ENCODE data around the gene SPATS2L.
A peak's percentile ranks its signal among the peaks of the same experiment; 100 is the strongest.

SPATS2L gene

DNA sequence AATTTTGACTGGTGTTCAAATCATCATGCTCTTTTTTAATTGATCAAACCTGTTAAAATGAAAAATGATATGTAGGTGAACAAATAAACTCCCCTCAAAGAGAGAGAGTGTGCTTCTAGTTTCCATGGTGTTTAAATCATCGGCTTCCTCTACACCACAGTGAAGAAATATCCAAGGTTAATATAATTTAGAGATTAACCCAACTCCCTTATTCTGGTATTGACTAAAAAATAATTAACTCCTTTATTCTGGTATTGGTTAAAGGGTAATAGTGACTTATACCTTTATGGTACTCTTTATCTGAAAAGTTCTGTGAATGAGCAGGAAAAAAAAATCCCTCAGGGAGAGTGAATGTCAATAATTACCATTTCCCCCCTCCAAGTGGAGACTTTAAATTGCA, 93.1 kb downstream of the SPATS2L start:
- Mint-ChIP-seq H3K36me3 (ENCODE audit: low read depth) (no peaks in the 10 kb centered on the region), H3K4me1 (ENCODE audit: low read depth) (peaks cover 10% of the 10 kb centered on the region), H3K4me3 (no peak overlapping the region), H3K9me3 (no peaks in the 10 kb centered on the region), H3K27me3 (no peaks in the 10 kb centered on the region), H3K27ac (no peak overlapping the region)
- DNase-seq = no peak

DNA sequence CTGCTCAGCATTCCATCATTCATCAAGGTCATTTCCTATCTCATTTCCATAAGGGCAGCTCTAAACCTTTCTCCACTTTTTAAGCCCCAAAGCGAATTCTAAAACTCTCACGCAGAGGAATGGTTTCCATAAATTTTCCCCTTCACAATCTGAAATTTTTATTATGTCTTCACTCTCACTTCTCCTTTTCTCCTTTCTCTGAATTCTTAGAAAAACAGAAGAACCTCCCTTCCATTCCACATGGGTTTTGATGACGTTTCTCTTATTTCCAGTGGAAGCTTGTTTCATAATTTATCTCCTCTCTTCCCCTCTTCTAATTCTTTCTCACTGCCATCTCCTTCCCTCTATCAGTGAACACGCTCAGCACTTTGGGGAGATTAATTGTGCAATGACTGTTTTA, 97.3 kb downstream of the SPATS2L start:
- Mint-ChIP-seq H3K9me3 (no peaks in the 10 kb centered on the region), H3K27ac (no peak overlapping the region), H3K4me3 (no peak overlapping the region), H3K4me1 (ENCODE audit: low read depth) (peaks cover 45% of the 10 kb centered on the region), H3K27me3 (no peaks in the 10 kb centered on the region), H3K36me3 (ENCODE audit: low read depth) (no peaks in the 10 kb centered on the region)
- DNase-seq = no peak

DNA sequence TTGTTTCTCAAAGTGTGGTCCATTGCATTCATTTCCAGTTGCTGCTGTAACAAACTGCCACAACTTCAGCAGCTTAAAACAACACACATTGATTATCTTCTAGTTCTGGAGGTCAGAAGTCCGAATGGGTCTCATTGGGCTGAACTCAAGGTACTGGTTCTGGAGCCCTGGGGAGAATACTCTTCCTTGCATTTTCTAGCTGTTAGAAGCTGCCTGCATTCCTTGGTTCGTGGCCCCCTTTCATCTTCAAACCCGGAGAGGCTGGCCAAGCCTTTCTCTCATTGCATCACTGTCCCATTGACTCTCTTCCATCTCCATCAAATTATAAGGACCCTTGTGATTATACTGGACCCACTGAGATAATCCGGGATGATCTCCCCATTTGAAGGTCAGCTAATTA, 98.1 kb downstream of the SPATS2L start:
- H3K36me3 Mint-ChIP-seq (ENCODE audit: low read depth) = no peaks in the 10 kb centered on the region
- peaks cover 41% of the 10 kb centered on the region for H3K4me1 Mint-ChIP-seq (ENCODE audit: low read depth)
- H3K4me3 Mint-ChIP-seq = no peak overlapping the region
- no peak overlapping the region for H3K27ac Mint-ChIP-seq
- H3K27me3 Mint-ChIP-seq = no peaks in the 10 kb centered on the region
- H3K9me3 Mint-ChIP-seq = no peaks in the 10 kb centered on the region
- no peak for DNase-seq

- H3K4me3 Mint-ChIP-seq = no peak overlapping the region
- H3K4me1 Mint-ChIP-seq (ENCODE audit: low read depth) = peaks cover 39% of the 10 kb centered on the region
These were observed 99.3 kb downstream of the SPATS2L start for GRCh38 chr2:200405599-200406298.

DNA sequence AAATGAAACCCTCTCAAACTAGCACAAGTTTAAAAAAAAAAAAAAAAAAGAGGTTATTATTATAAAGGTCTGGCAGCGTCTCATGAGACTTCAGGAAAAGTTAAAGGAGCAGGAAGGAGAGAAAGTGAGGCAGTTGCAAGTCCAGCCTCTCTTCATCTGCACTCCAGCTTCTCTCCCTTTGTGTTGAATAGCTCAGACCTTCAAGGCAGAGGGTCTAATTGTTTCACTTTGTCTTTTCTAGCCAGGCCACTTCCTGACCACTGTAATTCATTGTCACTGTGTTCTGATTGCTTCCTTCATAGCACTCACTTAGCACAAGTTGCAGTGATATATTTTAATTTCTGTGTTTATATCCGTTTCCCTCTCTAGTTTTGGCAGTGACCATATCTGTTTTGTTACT, 99.9 kb downstream of the SPATS2L start:
- Mint-ChIP-seq H3K4me3 (no peak overlapping the region), H3K4me1 (ENCODE audit: low read depth) (peaks cover 36% of the 10 kb centered on the region), H3K9me3 (no peaks in the 10 kb centered on the region), H3K36me3 (ENCODE audit: low read depth) (no peaks in the 10 kb centered on the region), H3K27ac (peak overlapping the region; percentile 51), H3K27me3 (no peaks in the 10 kb centered on the region)
- no peak for DNase-seq

More at GRCh38 chr2:200405599-200406298, 99.3 kb downstream of the SPATS2L start:
- no peaks in the 10 kb centered on the region for H3K9me3 Mint-ChIP-seq
- H3K36me3 Mint-ChIP-seq (ENCODE audit: low read depth) = no peaks in the 10 kb centered on the region
- DNase-seq = no peak
- peak overlapping the region; percentile 60 for H3K27ac Mint-ChIP-seq
- H3K27me3 Mint-ChIP-seq = no peaks in the 10 kb centered on the region

- Mint-ChIP-seq H3K27me3 (no peaks in the 10 kb centered on the region), H3K36me3 (ENCODE audit: low read depth) (no peaks in the 10 kb centered on the region), H3K27ac (no peak overlapping the region), H3K4me1 (ENCODE audit: low read depth) (peaks cover 36% of the 10 kb centered on the region), H3K4me3 (no peak overlapping the region), H3K9me3 (no peaks in the 10 kb centered on the region)
- DNase-seq = no peak
These were observed 102.2 kb downstream of the SPATS2L start for GRCh38 chr2:200408428-200409316.

- Mint-ChIP-seq H3K9me3 (no peaks in the 10 kb centered on the region), H3K4me1 (ENCODE audit: low read depth) (peaks cover 14% of the 10 kb centered on the region), H3K36me3 (ENCODE audit: low read depth) (no peaks in the 10 kb centered on the region), H3K27ac (no peak overlapping the region), H3K4me3 (no peak overlapping the region), H3K27me3 (no peaks in the 10 kb centered on the region)
- DNase-seq = no peak
These were observed 105.3 kb downstream of the SPATS2L start for GRCh38 chr2:200411831-200412230.

DNA sequence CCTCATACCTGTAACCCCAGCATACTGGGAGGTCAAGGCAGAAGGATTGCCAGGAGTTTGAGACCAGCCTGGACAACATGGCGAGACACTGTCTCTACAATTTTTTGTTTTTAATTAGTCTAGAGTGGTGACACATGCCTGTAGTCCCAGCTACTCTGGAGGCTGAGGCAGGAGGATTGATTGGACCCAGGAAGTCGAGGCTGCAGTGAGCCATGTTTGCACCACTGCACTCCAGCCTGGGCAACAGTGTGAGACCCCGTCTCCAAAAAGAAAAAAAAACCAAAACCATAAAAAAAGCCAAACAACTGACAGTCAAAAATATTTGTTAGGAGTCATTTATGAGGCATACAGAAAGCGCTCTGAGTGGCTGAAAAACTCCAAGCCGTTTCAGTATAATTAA, 107.9 kb downstream of the SPATS2L start:
- Mint-ChIP-seq H3K27me3 (no peaks in the 10 kb centered on the region), H3K4me1 (ENCODE audit: low read depth) (no peaks in the 10 kb centered on the region), H3K4me3 (no peak overlapping the region), H3K9me3 (no peaks in the 10 kb centered on the region), H3K36me3 (ENCODE audit: low read depth) (peaks cover under 1% of the 10 kb centered on the region), H3K27ac (no peak overlapping the region)
- no peak for DNase-seq

DNA sequence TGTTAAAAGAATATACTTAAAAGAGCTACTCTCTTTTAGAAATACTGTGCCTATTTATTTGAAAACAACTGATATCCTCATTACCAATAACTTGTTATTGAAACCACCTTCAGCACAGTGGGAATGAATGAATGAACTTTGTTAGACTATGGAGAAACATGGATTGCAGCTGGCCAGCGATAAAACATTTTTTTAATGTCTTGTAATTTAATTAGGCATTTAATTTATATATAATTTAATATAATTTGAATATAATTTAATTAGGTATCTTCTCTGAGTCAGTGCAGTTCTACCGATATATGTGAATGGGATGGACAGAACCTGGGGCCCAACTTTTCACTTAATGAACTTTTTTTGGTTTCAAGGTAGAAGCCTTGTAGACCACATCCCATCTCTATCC, 109.0 kb downstream of the SPATS2L start:
- no peaks in the 10 kb centered on the region for H3K9me3 Mint-ChIP-seq

GRCh38 chr2:200416878-200417277, 110.4 kb downstream of the SPATS2L start:
- Mint-ChIP-seq H3K4me1 (ENCODE audit: low read depth) (peaks cover 2% of the 10 kb centered on the region), H3K27ac (no peak overlapping the region), H3K27me3 (no peaks in the 10 kb centered on the region), H3K4me3 (no peak overlapping the region), H3K36me3 (ENCODE audit: low read depth) (peaks cover 5% of the 10 kb centered on the region), H3K9me3 (no peaks in the 10 kb centered on the region)
- DNase-seq = no peak

More for the DNA sequence above, 109.0 kb downstream of the SPATS2L start:
- no peak overlapping the region for H3K4me3 Mint-ChIP-seq
- no peak overlapping the region for H3K27ac Mint-ChIP-seq
- H3K4me1 Mint-ChIP-seq (ENCODE audit: low read depth) = no peaks in the 10 kb centered on the region
- no peak for DNase-seq
- H3K27me3 Mint-ChIP-seq = no peaks in the 10 kb centered on the region
- peaks cover 5% of the 10 kb centered on the region for H3K36me3 Mint-ChIP-seq (ENCODE audit: low read depth)

DNA sequence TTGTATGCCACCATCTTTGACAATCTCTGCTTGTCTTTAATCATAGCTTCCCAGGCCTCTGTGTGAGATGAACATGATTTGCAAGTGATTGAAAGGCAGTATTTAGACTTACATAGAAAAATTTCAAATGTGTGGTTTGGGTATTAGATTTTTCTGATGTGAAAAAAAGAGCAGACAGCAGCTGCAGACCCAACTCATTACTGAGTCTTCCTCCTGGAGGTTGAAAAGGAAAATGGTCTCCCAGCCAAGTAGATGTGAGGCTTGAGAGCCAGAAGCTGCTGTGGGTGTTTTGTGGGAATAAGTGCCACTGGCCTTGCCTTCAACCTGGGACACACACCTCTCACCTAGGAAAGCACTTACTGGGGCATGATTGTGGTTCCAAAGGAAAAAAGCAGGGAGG, 110.9 kb downstream of the SPATS2L start:
- H3K27ac Mint-ChIP-seq = no peak overlapping the region
- DNase-seq = no peak
- H3K4me3 Mint-ChIP-seq = no peak overlapping the region
- H3K4me1 Mint-ChIP-seq (ENCODE audit: low read depth) = peaks cover 2% of the 10 kb centered on the region
- no peaks in the 10 kb centered on the region for H3K9me3 Mint-ChIP-seq
- H3K27me3 Mint-ChIP-seq = no peaks in the 10 kb centered on the region
- peaks cover 5% of the 10 kb centered on the region for H3K36me3 Mint-ChIP-seq (ENCODE audit: low read depth)

GRCh38 chr2:200418399-200418798, 111.9 kb downstream of the SPATS2L start:
- Mint-ChIP-seq H3K4me1 (ENCODE audit: low read depth) (peaks cover 7% of the 10 kb centered on the region), H3K36me3 (ENCODE audit: low read depth) (peaks cover 5% of the 10 kb centered on the region), H3K27ac (no peak overlapping the region), H3K9me3 (no peaks in the 10 kb centered on the region), H3K27me3 (no peaks in the 10 kb centered on the region), H3K4me3 (no peak overlapping the region)
- no peak for DNase-seq

GRCh38 chr2:200419325-200419724, 112.8 kb downstream of the SPATS2L start:
- Mint-ChIP-seq H3K27me3 (no peaks in the 10 kb centered on the region), H3K36me3 (ENCODE audit: low read depth) (peaks cover 5% of the 10 kb centered on the region), H3K4me1 (ENCODE audit: low read depth) (peaks cover 7% of the 10 kb centered on the region), H3K4me3 (no peak overlapping the region), H3K27ac (no peak overlapping the region), H3K9me3 (no peaks in the 10 kb centered on the region)
- no peak for DNase-seq

- no peak for DNase-seq
- Mint-ChIP-seq H3K27ac (no peak overlapping the region), H3K9me3 (no peaks in the 10 kb centered on the region), H3K27me3 (no peaks in the 10 kb centered on the region), H3K4me3 (no peak overlapping the region), H3K36me3 (ENCODE audit: low read depth) (peaks cover 5% of the 10 kb centered on the region), H3K4me1 (ENCODE audit: low read depth) (peaks cover 7% of the 10 kb centered on the region)
These were observed 114.8 kb downstream of the SPATS2L start for GRCh38 chr2:200421270-200421669.

DNA sequence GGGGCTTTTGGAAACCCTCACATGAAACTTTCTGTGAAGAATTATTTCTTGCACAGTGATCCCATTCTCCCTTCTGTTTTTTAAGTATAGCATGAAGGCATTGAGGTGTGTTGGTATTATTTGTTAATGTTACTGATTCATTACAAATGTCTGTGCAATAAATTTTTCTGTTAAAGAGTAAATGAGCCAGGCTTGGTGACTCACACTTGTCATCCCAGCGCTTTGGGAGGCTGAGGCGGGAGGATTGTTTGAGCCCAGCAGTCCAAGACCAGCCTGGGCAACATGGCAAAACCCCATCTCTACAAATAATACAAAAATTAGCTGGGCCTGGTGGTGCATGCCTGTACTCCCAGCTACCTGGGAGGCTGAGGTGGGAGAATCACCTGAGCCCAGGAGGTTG, 115.6 kb downstream of the SPATS2L start:
- Mint-ChIP-seq H3K4me3 (no peak overlapping the region), H3K36me3 (ENCODE audit: low read depth) (peaks cover 5% of the 10 kb centered on the region), H3K27ac (no peak overlapping the region), H3K9me3 (no peaks in the 10 kb centered on the region), H3K4me1 (ENCODE audit: low read depth) (peaks cover 14% of the 10 kb centered on the region), H3K27me3 (no peaks in the 10 kb centered on the region)
- no peak for DNase-seq

All from activated T-cell treated with anti-CD3 and anti-CD28 coated beads, Interleukin-2, amount 50 U/mL, for 24 hours (primary cell).